Superior temporal gyrus (tissue), 1 donor: ENCODE data around the gene ASIC1.
A peak's percentile ranks its signal among the peaks of the same experiment; 100 is the strongest.
"Not testable (repeated sequence)": the region's sequence is repeated elsewhere in the genome, so short reads cannot be mapped to it uniquely, and the experiment has no call there.

ENCODE experiments used
- DNase-seq: peaks from one replicate; pipeline ENCODE4 v3.0.0-alpha.2; 2016; ENCODE audit errors: extremely low spot score

ASIC1 gene

DNA sequence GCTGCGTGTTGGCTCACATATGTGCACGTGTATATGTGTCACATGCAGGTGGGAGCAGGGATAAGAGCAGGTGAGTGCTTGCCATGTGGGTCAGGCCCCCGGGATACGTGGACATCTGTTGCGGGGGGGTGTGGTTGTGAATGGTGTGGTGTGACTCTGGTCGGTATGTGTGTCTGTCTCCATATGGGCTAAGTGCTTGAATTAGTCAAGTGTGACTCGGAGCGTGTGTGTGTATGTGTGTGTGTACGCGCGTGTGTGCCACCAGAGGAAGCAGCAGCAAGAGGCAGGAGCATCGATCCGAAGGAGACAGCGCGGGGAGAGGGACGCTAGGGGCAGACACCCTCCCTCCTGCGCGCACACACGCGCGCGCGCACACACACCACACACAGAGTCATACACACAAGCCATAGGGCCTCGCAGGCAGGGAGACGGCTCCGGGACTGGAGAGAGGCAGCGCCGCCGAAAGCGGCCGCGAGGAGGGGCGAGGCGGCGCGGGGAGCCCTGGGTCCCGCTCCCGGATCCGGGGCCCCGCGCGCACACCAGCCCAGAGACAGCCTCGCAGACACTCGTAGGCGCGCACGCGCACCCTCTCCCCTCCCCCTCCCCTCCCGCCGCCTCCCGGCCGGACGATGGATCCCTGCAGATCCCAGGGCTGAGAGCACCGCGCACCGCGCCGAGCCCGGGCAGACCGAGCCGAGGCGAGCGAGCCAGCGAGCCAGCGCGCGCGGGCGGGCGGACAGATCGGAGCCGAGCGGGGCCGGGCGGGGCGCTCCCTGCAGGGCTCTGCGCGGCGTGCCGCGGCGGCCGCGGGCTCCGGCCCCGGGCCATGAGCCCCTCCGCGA is at the start of gene ASIC1:
ASIC1 (plus strand) TSS at position 597 of the 842 bp plus-strand sequence. CDS start 1,171 bp downstream, outside the sequence.
- peak; percentile 59 for DNase-seq

DNA sequence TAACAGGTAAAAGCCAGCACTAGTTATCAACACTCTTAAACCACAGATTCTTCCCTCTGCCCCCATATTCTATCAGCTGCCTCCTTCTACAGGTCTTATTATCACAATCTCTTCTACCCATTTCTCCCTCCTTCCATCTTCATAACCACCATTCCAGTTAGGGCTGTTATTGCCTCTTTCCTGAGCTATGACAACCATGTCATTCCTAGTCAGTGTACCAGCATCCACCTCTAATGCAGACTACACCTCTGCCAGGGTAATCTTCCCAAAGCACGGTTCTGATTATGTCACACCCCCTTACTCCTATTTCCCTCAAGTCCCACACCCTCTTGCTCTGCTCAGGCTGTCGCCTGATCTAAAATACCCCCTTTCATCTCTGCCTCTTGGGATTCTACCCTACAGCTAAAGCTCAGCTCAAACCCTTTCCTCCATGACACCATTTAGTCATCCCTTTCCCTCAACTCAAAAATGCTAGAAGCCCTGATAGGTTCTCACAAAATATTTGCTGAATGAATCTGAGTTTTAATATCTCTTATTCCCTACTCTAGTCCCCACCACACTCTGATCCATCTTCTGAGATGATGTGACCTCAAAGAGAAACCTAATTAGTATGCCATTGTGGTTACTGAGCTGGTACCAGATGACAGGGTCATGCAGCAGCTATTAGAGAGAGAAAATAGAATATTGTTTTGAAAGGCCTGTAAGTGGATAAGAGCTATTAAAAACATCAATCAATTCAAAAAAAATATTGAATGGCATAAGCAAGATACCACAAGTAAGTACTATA is 43.8 kb upstream of the ASIC1 start:
- DNase-seq: peak; percentile 69

DNA sequence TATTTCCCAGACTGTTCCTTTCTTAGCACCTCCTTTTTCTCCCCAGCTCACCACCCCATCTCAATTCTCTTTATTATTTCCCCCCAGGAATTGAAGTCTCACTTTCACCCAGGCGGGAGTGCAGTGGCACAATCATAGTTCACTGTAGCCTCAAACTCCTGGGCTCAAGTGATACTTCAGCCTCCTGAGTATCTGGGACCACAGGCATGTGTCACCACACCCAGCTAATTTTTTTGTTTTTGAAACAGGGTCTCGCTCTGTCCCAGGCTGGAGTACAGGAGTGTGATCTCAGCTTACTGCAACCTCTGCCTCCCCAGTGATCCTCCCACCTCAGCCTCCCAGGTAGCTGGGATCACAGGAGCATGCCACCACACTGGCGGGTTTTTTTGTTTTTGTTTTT is 43.1 kb upstream of the ASIC1 start:
- DNase-seq: peak; percentile 8

- peak; percentile 87 for DNase-seq
Observed at GRCh38 chr12:50016501-50017475, 40.6 kb upstream of the ASIC1 start.

GRCh38 chr12:50017641-50018040 is 39.8 kb upstream of the ASIC1 start:
- DNase-seq: no peak

- no peak for DNase-seq
Observed at GRCh38 chr12:50018154-50018553, 39.2 kb upstream of the ASIC1 start.

DNA sequence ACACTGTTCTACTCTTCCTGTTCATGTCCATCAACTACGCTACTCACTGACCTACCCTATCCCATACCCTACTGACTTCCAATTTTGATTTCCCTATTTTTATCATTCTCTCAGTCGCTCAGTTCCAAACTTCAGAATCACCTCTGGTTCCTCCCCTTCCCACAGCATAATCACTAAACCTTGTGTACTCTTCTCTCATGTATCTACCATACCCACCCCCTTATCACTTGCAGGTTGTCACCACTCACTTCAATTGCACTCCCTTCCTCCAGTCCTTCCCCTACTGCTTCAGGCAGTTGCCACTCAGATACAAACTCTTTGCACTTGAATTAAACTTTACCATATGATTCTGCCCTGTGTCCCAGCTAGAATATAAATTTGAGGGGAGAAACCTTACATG is 38.4 kb upstream of the ASIC1 start:
- DNase-seq: no peak

DNA sequence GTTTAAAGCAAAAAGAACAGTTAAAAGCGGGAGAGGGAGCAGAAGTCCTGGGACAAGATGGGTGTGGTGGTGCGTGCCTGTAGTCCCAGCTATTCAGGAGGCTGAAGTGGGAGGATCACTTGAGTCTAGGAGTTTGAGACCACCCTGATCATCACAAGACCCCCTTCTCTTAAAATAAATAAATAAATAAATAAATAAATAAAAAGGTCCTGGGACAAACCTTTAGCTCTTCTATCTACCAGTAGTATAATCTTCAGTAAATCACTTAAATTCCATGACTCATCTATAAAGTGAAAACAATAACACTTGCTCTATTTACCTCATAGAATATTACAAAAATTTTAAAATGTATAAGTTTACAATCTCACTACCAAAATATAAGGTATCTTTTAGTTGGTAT is 37.9 kb upstream of the ASIC1 start:
- DNase-seq: no peak

- no peak for DNase-seq
Observed at GRCh38 chr12:50021031-50021430, 36.4 kb upstream of the ASIC1 start.

- no peak for DNase-seq
Observed at GRCh38 chr12:50022903-50023302, 34.5 kb upstream of the ASIC1 start.

GRCh38 chr12:50024227-50024626 is 33.2 kb upstream of the ASIC1 start:
- DNase-seq: no peak

DNA sequence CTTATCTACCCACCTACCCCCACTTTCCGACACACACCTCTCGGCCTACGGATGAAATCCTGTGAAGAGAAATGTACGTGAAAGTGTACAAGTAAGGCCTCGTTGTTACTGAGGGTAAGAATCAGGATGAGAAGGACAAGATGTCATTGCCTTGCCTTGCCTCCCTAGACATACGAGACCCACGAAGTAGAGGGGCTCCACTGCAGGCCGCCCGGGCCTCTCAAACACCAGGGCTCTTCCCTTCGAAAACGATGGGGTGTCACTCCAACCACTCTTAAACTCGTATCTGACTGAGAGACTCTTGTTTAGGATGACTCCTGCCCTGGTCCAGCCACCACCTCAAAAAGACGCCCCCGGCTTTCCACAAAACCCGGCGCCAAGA is 32.6 kb upstream of the ASIC1 start:
- no peak for DNase-seq

DNA sequence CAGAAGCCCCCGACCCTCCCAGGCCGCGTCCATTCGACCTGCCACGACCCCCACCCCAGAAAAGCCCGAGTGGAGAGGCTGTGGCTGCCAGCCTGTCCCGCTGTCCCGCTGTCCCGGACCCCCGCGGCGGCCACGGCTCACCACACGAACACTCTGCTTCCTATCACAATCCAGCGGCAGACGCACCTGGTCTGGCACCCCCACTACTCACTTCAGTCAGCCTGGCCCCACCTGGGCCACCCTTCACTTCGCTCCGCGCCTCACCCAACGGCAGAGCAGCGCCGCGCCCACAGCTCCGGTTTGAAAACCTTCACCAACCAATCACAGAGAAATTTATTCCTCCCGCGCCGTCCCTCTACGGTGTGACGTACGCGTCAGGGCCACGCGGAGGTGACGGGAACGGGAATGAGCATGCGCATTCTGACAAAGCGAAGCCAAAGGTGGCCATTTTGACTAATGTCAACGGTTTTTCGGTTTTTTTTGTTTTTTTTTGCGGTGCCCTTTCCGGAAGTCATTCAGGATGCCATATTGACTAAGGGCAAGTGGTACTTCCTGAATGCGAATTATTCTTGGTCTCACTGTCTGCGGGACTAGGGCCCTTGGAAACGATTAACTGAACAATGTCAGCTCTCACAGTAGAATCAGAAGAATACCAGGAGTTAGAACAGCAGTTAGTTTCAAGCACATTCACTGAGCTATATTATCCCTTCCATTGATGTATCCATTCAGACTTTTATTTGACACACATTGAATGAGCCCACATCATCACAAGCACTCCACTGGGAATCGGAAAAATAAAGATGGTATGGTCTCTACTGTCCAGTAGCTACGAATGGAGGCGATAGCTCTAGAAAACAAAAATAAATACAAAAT is 32.0 kb upstream of the ASIC1 start, which contains the start of gene RACGAP1:
RACGAP1 (minus strand) TSS at position 308 of the 873 bp plus-strand sequence. CDS start 8,779 bp downstream, outside the sequence.
- peak; percentile 100 for DNase-seq

GRCh38 chr12:50026691-50027090 is 30.7 kb upstream of the ASIC1 start:
- DNase-seq: no peak

DNA sequence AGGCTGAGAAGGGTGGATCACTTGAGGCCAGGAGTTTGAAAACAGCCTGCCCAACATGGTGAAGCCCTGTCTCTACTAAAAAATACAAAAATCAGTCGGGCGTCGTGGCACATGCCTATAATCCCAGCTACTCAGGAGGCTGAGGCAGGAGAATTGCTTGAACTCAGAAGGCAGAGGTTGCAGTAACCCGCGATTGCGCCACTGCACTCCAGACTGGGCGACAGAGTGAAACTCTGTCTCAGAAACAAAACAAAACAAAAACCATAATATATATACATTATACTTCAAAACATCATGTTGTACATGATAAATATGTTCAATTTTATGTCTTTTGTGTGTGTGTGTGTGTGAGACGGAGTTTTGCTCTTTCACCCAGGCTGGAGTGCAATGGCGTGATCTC is 26.9 kb upstream of the ASIC1 start:
- not testable (repeated sequence) for DNase-seq

- no peak for DNase-seq
Observed at GRCh38 chr12:50032515-50032853, 24.9 kb upstream of the ASIC1 start.

- DNase-seq: no peak
Observed at GRCh38 chr12:50032854-50033581, 24.4 kb upstream of the ASIC1 start.

DNA sequence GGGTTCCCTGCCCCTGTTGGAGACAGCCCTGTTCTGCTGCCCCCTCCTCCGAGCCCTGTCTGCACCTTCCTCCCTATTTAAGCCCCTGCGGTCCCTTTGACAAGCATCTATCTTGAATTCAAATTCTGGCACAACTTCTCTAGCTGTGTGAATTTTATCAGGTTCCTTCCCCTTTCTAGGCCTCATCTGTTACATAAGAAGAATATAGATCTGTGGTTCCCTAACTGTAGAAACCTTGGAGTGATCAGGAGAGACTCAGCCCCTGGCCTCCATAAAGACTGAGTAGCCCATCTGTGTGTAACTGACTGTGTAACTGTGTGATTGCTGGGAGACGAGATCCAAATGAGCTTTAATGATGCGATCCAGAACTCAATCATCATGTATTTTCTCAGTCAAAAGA is 19.1 kb upstream of the ASIC1 start:
- no peak for DNase-seq

- DNase-seq: peak; percentile 91
Observed at GRCh38 chr12:50039151-50039835, 18.1 kb upstream of the ASIC1 start.
